Measurements from ENCODE around the gene MAP10.

Gene MAP10

GRCh38 chr1:232822530-232822929 is 17.3 kb downstream of the MAP10 start:
- Histone ChIP-seq H3K27ac (ENCODE audit: poor library complexity, severe bottlenecking) (no peak overlapping the region), H3K4me3 (ENCODE audit: severe bottlenecking) (no peak overlapping the region), H3K36me3 (ENCODE audit: low read depth) (no peaks in the 10 kb centered on the region), H3K27me3 (ENCODE audit: insufficient read depth, poor library complexity, severe bottlenecking) (no peaks in the 10 kb centered on the region), H3K9me3 (ENCODE audit: severe bottlenecking) (no peaks in the 10 kb centered on the region), H3K4me1 (ENCODE audit: insufficient read depth, poor library complexity, severe bottlenecking) (no peaks in the 10 kb centered on the region)
- TF ChIP-seq CTCF (IDR thresholded peaks at IDR 0.05; ENCODE audit: poor library complexity, severe bottlenecking), result no peak
- ATAC-seq (ENCODE audit: low read depth), result no peak
- DNase-seq (ENCODE audit: low spot score), result no peak

GRCh38 chr1:232826318-232826717 is 21.1 kb downstream of the MAP10 start:
- Histone ChIP-seq H3K4me1 (ENCODE audit: insufficient read depth, poor library complexity, severe bottlenecking) (no peaks in the 10 kb centered on the region), H3K4me3 (ENCODE audit: severe bottlenecking) (no peak overlapping the region), H3K27ac (ENCODE audit: poor library complexity, severe bottlenecking) (no peak overlapping the region), H3K27me3 (ENCODE audit: insufficient read depth, poor library complexity, severe bottlenecking) (no peaks in the 10 kb centered on the region), H3K9me3 (ENCODE audit: severe bottlenecking) (no peaks in the 10 kb centered on the region), H3K36me3 (ENCODE audit: low read depth) (no peaks in the 10 kb centered on the region)
- no peak for ATAC-seq (ENCODE audit: low read depth)
- no peak for DNase-seq (ENCODE audit: low spot score)
- no peak for TF ChIP-seq CTCF (IDR thresholded peaks at IDR 0.05; ENCODE audit: poor library complexity, severe bottlenecking)

- Histone ChIP-seq H3K27ac (ENCODE audit: poor library complexity, severe bottlenecking) (no peak overlapping the region), H3K36me3 (ENCODE audit: low read depth) (no peaks in the 10 kb centered on the region), H3K4me3 (ENCODE audit: severe bottlenecking) (no peak overlapping the region), H3K27me3 (ENCODE audit: insufficient read depth, poor library complexity, severe bottlenecking) (no peaks in the 10 kb centered on the region), H3K9me3 (ENCODE audit: severe bottlenecking) (no peaks in the 10 kb centered on the region), H3K4me1 (ENCODE audit: insufficient read depth, poor library complexity, severe bottlenecking) (no peaks in the 10 kb centered on the region)
- TF ChIP-seq CTCF (IDR thresholded peaks at IDR 0.05; ENCODE audit: poor library complexity, severe bottlenecking), result no peak
- ATAC-seq (ENCODE audit: low read depth) (no peak), DNase-seq (ENCODE audit: low spot score) (no peak)
Measured at GRCh38 chr1:232830661-232831060, 25.4 kb downstream of the MAP10 start.

- DNase-seq (ENCODE audit: low spot score) (no peak), ATAC-seq (ENCODE audit: low read depth) (no peak)
- H3K27me3 ChIP-seq (ENCODE audit: insufficient read depth, poor library complexity, severe bottlenecking), result no peaks in the 10 kb centered on the region
- H3K9me3 ChIP-seq (ENCODE audit: severe bottlenecking), result no peaks in the 10 kb centered on the region
- H3K27ac ChIP-seq (ENCODE audit: poor library complexity, severe bottlenecking), result no peak overlapping the region
- peaks cover 2% of the 10 kb centered on the region for H3K4me1 ChIP-seq (ENCODE audit: insufficient read depth, poor library complexity, severe bottlenecking)
- TF ChIP-seq CTCF (IDR thresholded peaks at IDR 0.05; ENCODE audit: poor library complexity, severe bottlenecking), result no peak
- H3K36me3 ChIP-seq (ENCODE audit: low read depth), result no peaks in the 10 kb centered on the region
- no peak overlapping the region for H3K4me3 ChIP-seq (ENCODE audit: severe bottlenecking)
Measured at GRCh38 chr1:232831895-232832294, 26.7 kb downstream of the MAP10 start.

GRCh38 chr1:232834066-232834465 is 28.9 kb downstream of the MAP10 start:
- H3K4me3 ChIP-seq (ENCODE audit: severe bottlenecking), result no peak overlapping the region
- no peak overlapping the region for H3K27ac ChIP-seq (ENCODE audit: poor library complexity, severe bottlenecking)
- TF ChIP-seq CTCF (IDR thresholded peaks at IDR 0.05; ENCODE audit: poor library complexity, severe bottlenecking), result no peak
- peaks cover 4% of the 10 kb centered on the region for H3K4me1 ChIP-seq (ENCODE audit: insufficient read depth, poor library complexity, severe bottlenecking)
- H3K36me3 ChIP-seq (ENCODE audit: low read depth), result no peaks in the 10 kb centered on the region
- no peaks in the 10 kb centered on the region for H3K9me3 ChIP-seq (ENCODE audit: severe bottlenecking)
- ATAC-seq (ENCODE audit: low read depth) (no peak), DNase-seq (ENCODE audit: low spot score) (no peak)
- no peaks in the 10 kb centered on the region for H3K27me3 ChIP-seq (ENCODE audit: insufficient read depth, poor library complexity, severe bottlenecking)

Data from RWPE2 (cell line).